Measurements from ENCODE around the gene BBLN.

- TF ChIP-seq MXI1 (IDR thresholded peaks at IDR 0.05; ENCODE audit: borderline replicate concordance, low read depth, low read length) (no peak), CTCF (conservative IDR thresholded peaks at IDR 0.05; ENCODE audit: low read depth, low read length) (no peak), SMC3 (IDR thresholded peaks at IDR 0.05; ENCODE audit: low read depth, low read length) (no peak), POLR2A (IDR thresholded peaks at IDR 0.05; ENCODE audit: low read depth, low read length) (no peak)
Observed at GRCh38 chr9:128193469-128194096, 33.5 kb downstream of the BBLN start.
